IMR-90 (cell line): ENCODE measurements around the gene KCNMB1. TPM values are rescaled to one million over a fixed set of nuclear protein-coding genes. Genes with fewer than 3 reads are reported as not detected.

Experiments
- ATAC-seq: fragments of 200-7000 bp; cut with Tn5 transposase; 2 replicates; pipeline ENCODE4 v1.9.1; 2020; ENCODE audit warnings: low read depth, mild to moderate bottlenecking, moderate library complexity
- BruUV-seq: library from RNA; stranded (reverse); fragments of 400-500 nt; replicated peaks from 2 replicates; lab custom pipeline; 2021; lab: Mats Ljungman, UMichigan
- CTCF ChIA-PET: fragments of 300-600 bp; formaldehyde crosslinking; extraction: SDS; loops from one replicate; lab custom pipeline; 2021; ENCODE audit warnings: antibody characterized with exemption; lab: Yijun Ruan, JAX
- POLR2A ChIA-PET: fragments of 300-600 bp; sonication (Branson Sonifier 250); formaldehyde crosslinking; loops from one replicate; lab custom pipeline; 2022; ENCODE audit warnings: antibody characterized with exemption; ENCODE audit not compliant: unreplicated experiment; lab: Charles Lee
- DNase-seq: peaks from one replicate; pipeline ENCODE4 v3.0.0; 2013
- H2AFZ ChIP-seq: replicated peaks from 2 replicates; pipeline ENCODE3; 2013; ENCODE audit warnings: low read length, mild to moderate bottlenecking; ENCODE audit not compliant: poor library complexity
- H2AK5ac ChIP-seq: 2 replicates; pipeline ENCODE4 v1.6.1; 2013; ENCODE audit warnings: low read depth, low read length, inconsistent platforms
- H2AK9ac ChIP-seq: replicated peaks from 2 replicates; pipeline ENCODE3; 2013; ENCODE audit warnings: mild to moderate bottlenecking, low read depth, low read length, moderate library complexity; ENCODE audit not compliant: poor library complexity
- H2BK120ac ChIP-seq: 2 replicates; pipeline ENCODE4 v1.6.1; 2013; ENCODE audit warnings: low read depth, low read length, inconsistent platforms
- H2BK15ac ChIP-seq: 3 replicates; pipeline ENCODE4 v1.6.1; 2013; ENCODE audit warnings: low read depth, low read length, inconsistent platforms
- H2BK20ac ChIP-seq: 2 replicates; pipeline ENCODE4 v1.6.1; 2013; ENCODE audit warnings: low read depth, mild to moderate bottlenecking, inconsistent platforms, low read length, moderate library complexity
- H2BK5ac ChIP-seq: 2 replicates; pipeline ENCODE4 v1.6.1; 2013; ENCODE audit warnings: mild to moderate bottlenecking, low read depth, low read length, inconsistent platforms; ENCODE audit not compliant: poor library complexity, severe bottlenecking
- H3K14ac ChIP-seq: replicated peaks from 2 replicates; pipeline ENCODE4 v1.6.1; 2013; ENCODE audit warnings: low read depth, low read length, inconsistent platforms
- H3K18ac ChIP-seq: 2 replicates; pipeline ENCODE4 v1.6.1; 2013; ENCODE audit warnings: low read depth, low read length, control low read depth
- H3K23ac ChIP-seq: 2 replicates; pipeline ENCODE4 v1.6.1; 2013; ENCODE audit warnings: low read depth, low read length, inconsistent platforms
- H3K27ac ChIP-seq: 2 replicates; pipeline ENCODE4 v1.5.1; 2013; ENCODE audit warnings: mild to moderate bottlenecking, control low read depth, low read length; ENCODE audit not compliant: insufficient read depth
- H3K27me3 ChIP-seq: 2 replicates; pipeline ENCODE4 v1.6.1; 2013; ENCODE audit warnings: low read length; ENCODE audit not compliant: control insufficient read depth, insufficient read depth
- H3K36me3 ChIP-seq: 2 replicates; pipeline ENCODE4 v1.6.1; 2013; ENCODE audit warnings: low read length, mixed read lengths; ENCODE audit not compliant: control insufficient read depth, insufficient read depth
- H3K4ac ChIP-seq: 2 replicates; pipeline ENCODE4 v1.6.1; 2013; ENCODE audit warnings: low read depth, low read length, inconsistent platforms
- H3K4me1 ChIP-seq: 2 replicates; pipeline ENCODE4 v1.6.1; 2013; ENCODE audit warnings: low read length, mixed read lengths; ENCODE audit not compliant: control insufficient read depth, insufficient read depth
- H3K4me2 ChIP-seq: 2 replicates; pipeline ENCODE4 v1.6.1; 2013; ENCODE audit warnings: low read depth, mild to moderate bottlenecking, control low read depth, low read length, moderate library complexity
- H3K4me3 ChIP-seq: 2 replicates; pipeline ENCODE4 v1.5.1; 2013; ENCODE audit warnings: low read depth, mild to moderate bottlenecking, control low read depth, low read length, moderate library complexity; ENCODE audit not compliant: insufficient read depth
- H3K56ac ChIP-seq: 2 replicates; pipeline ENCODE4 v1.6.1; 2013; ENCODE audit warnings: low read length, inconsistent platforms; ENCODE audit not compliant: insufficient read depth; ENCODE audit errors: extremely low read depth
- H3K79me1 ChIP-seq, 2 experiments: 2 replicates each; pipeline ENCODE4 v1.6.1; 2013; ENCODE audit warnings: low read length in 2 of 2, inconsistent platforms in 1 of 2, low read depth in 1 of 2
- H3K9ac ChIP-seq: 2 replicates; pipeline ENCODE4 v1.6.1; 2013; ENCODE audit warnings: low read depth, low read length, control low read depth
- H3K9me1 ChIP-seq: 2 replicates; pipeline ENCODE4 v1.6.1; 2013; ENCODE audit warnings: low read length, inconsistent platforms; ENCODE audit not compliant: insufficient read depth
- H3K9me3 ChIP-seq: 2 replicates; pipeline ENCODE4 v1.6.1; 2013; ENCODE audit warnings: low read length; ENCODE audit not compliant: control insufficient read depth, insufficient read depth
- H4K20me1 ChIP-seq: 2 replicates; pipeline ENCODE4 v1.6.1; 2013; ENCODE audit warnings: low read length, inconsistent platforms; ENCODE audit not compliant: insufficient read depth
- H4K5ac ChIP-seq: 2 replicates; pipeline ENCODE4 v1.6.1; 2013; ENCODE audit warnings: mild to moderate bottlenecking, low read depth, low read length, control low read depth
- H4K8ac ChIP-seq, 2 experiments: 2 replicates each; pipeline ENCODE4 v1.6.1; 2013; ENCODE audit warnings: low read depth in 2 of 2, low read length in 2 of 2, control low read depth in 1 of 2, inconsistent platforms in 1 of 2
- H4K91ac ChIP-seq: 2 replicates; pipeline ENCODE4 v1.6.1; 2013; ENCODE audit warnings: low read depth, low read length, inconsistent platforms; ENCODE audit not compliant: insufficient read depth
- BHLHE40 ChIP-seq: fragments of 150-350 bp; IDR thresholded peaks from 2 replicates; pipeline ENCODE4 v1.6.1; 2016; ENCODE audit warnings: mild to moderate bottlenecking, low read depth, low read length
- CEBPB ChIP-seq: IDR thresholded peaks from 2 replicates; pipeline ENCODE4 v1.6.1; 2012; ENCODE audit warnings: low read depth, low read length, improper control_type of control experiment
- FOS ChIP-seq: fragments of 150-350 bp; IDR thresholded peaks from 2 replicates; pipeline ENCODE4 v1.6.1; 2016; ENCODE audit warnings: low read depth, low read length
- MAZ ChIP-seq: IDR thresholded peaks from 2 replicates; pipeline ENCODE4 v1.6.1; 2012; ENCODE audit warnings: low read depth, mild to moderate bottlenecking, low read length, improper control_type of control experiment, moderate library complexity, borderline replicate concordance
- POLR2A ChIP-seq: IDR thresholded peaks from 2 replicates; pipeline ENCODE4 v1.6.1; 2012; ENCODE audit warnings: mild to moderate bottlenecking, low read depth, low read length
- SMC3 ChIP-seq: fragments of 150-350 bp; IDR thresholded peaks from 2 replicates; pipeline ENCODE4 v1.6.1; 2016; ENCODE audit warnings: low read depth, mild to moderate bottlenecking, antibody characterized with exemption, low read length, moderate library complexity
- WGBS, 2 experiments: methylation state at CpG; one replicate each; pipeline versions ENCODE4 v1.1.5 to v1.1.7; 2013; ENCODE audit warnings: missing lambda C conversion rate in 2 of 2; ENCODE audit not compliant: insufficient read length in 1 of 2; ENCODE audit errors: extremely low coverage in 2 of 2; 5-methylcytosine and 5-hydroxymethylcytosine counted together
- dilution Hi-C: fragments of 300-500 bp; cut with HindIII; formaldehyde crosslinking; loops from one replicate; pipeline ENCODE4 v1.14.3; 2018; ENCODE audit warnings: low sequenced_read_pairs; ENCODE audit not compliant: unreplicated experiment
- in situ Hi-C: fragments of 300-500 bp; cut with MboI; formaldehyde crosslinking; loops from 3 replicates; pipeline ENCODE4 v1.14.3; 2019; ENCODE audit warnings: low sequenced_read_pairs, inconsistent platforms, mixed read lengths
- intact Hi-C: fragments of 100-400 bp; cut with micrococcal nuclease; formaldehyde crosslinking; loops from 2 replicates; pipeline ENCODE4 v1.10.0; 2022
- polyA plus RNA-seq, 3 experiments: library from polyadenylated mRNA; depleted of rRNA; stranded (reverse); fragments of >200 nt; gene quantifications; 2 replicates each; pipeline ENCODE4 v1.2.3, GENCODE V29; 2012; ENCODE audit warnings: low replicate concordance in 1 of 3
- total RNA-seq: library from RNA; depleted of rRNA; stranded (reverse); fragments of >200 nt; gene quantifications from 2 replicates; pipeline ENCODE4 v1.2.3, GENCODE V29; 2012
- TF ChIP-seq, protein P1 (sequence below): fragments of 150-350 bp; IDR thresholded peaks from 2 replicates; pipeline ENCODE4 v1.6.1; 2016; ENCODE audit warnings: low read depth, mild to moderate bottlenecking, low read length, moderate library complexity, borderline replicate concordance

KCNMB1 gene
- total and polyA plus RNA-seq, 2 of the 4 experiments (the other 2 are of a cell fraction), result not detected

DNA sequence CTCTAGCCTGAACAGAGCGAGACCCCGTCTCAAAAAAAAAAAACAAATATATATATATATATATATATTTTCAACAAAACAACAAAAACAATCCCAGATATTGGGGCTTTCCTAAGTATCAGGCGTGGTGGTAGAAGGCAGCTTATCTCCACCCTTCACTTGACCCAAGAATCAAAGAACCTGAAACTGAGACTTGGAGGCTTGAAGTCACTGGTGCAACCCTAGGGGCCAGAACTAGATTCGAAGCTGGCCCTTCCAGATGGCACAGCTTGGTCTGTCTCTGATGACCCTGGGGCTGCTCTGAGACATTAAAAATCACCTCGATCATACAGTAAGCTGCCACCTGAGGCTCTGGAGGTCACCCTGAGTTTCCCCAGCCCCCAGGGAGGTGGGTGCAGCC lies 1.3 kb upstream of the KCNMB1 start:
- Histone ChIP-seq H2AFZ (no peak overlapping the region), H3K56ac (no peak overlapping the region), H2AK5ac (no peak overlapping the region), H3K4ac (no peak overlapping the region), H3K79me1 (no peaks in the 10 kb centered on the region), H2BK20ac (no peak overlapping the region), H2BK15ac (no peak overlapping the region), H3K9me3 (no peaks in the 10 kb centered on the region), H3K14ac (no peak overlapping the region), H2AK9ac (no peak overlapping the region), H3K9me1 (no peaks in the 10 kb centered on the region), H3K27ac (no peak overlapping the region), H3K9ac (no peak overlapping the region), H3K4me1 (no peaks in the 10 kb centered on the region), H2BK5ac (no peak overlapping the region), H2BK120ac (no peak overlapping the region), H4K5ac (no peak overlapping the region), H4K20me1 (no peaks in the 10 kb centered on the region), H3K23ac (no peak overlapping the region), H3K4me3 (no peak overlapping the region), H3K36me3 (no peaks in the 10 kb centered on the region), H3K27me3 (no peaks in the 10 kb centered on the region; the same call in 1 of the 2 replicates), H3K18ac (no peak overlapping the region), H3K4me2 (no peak overlapping the region), H4K8ac (no peak overlapping the region), H4K91ac (no peak overlapping the region)
- no peak for TF ChIP-seq BHLHE40
- TF ChIP-seq SMC3, result no peak
- TF ChIP-seq, protein P1, sequence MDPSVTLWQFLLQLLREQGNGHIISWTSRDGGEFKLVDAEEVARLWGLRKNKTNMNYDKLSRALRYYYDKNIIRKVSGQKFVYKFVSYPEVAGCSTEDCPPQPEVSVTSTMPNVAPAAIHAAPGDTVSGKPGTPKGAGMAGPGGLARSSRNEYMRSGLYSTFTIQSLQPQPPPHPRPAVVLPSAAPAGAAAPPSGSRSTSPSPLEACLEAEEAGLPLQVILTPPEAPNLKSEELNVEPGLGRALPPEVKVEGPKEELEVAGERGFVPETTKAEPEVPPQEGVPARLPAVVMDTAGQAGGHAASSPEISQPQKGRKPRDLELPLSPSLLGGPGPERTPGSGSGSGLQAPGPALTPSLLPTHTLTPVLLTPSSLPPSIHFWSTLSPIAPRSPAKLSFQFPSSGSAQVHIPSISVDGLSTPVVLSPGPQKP, result no peak
- TF ChIP-seq POLR2A, result no peak
- no peak for TF ChIP-seq MAZ
- no peak for TF ChIP-seq FOS
- TF ChIP-seq CEBPB, result no peak
- dilution Hi-C loops, result no loop called here
- no TSS peak for BruUV-seq
- DNase-seq (no peak), ATAC-seq (no peak)
- in situ Hi-C loops, result no loop called here
- intact Hi-C loops, result no loop called here
- WGBS, 2 experiments, result no CpG with 5 or more reads among the region's 5 CpGs
- ChIA-PET POLR2A (no interaction called here), CTCF (no interaction called here)
